Embryonic facial prominence (tissue), 1 donor: ENCODE results near the gene UBE2M.
A peak's percentile ranks its signal among the peaks of the same experiment; 100 is the strongest.
"Not testable (repeated sequence)": the region's sequence is repeated elsewhere in the genome, so short reads cannot be mapped to it uniquely, and the experiment has no call there.

Experiments used
- DNase-seq: peaks from one replicate; pipeline ENCODE4 v3.0.0-alpha.2; 2016; ENCODE audit errors: extremely low spot score

Gene UBE2M

GRCh38 chr19:58558066-58558622 is at the start of gene UBE2M:
Gene UBE2M, minus strand, starts transcription at chr19:58558611. Its CDS starts 230 bp downstream, at chr19:58558381.
- no peak for DNase-seq

GRCh38 chr19:58607213-58607612 is 48.8 kb upstream of the UBE2M start:
- not testable (repeated sequence) for DNase-seq

GRCh38 chr19:58606251-58606896 is 48.0 kb upstream of the UBE2M start:
- not testable (repeated sequence) for DNase-seq

GRCh38 chr19:58586133-58586765 is 27.8 kb upstream of the UBE2M start:
- DNase-seq = no peak

- DNase-seq = no peak
These were observed 27.2 kb upstream of the UBE2M start for GRCh38 chr19:58585442-58586132.

GRCh38 chr19:58584498-58585441 is 26.4 kb upstream of the UBE2M start:
- no peak for DNase-seq

- no peak for DNase-seq
These were observed 24.6 kb upstream of the UBE2M start for GRCh38 chr19:58582985-58583384.

GRCh38 chr19:58581227-58582141 is 23.1 kb upstream of the UBE2M start:
- DNase-seq = no peak

GRCh38 chr19:58579473-58580142 is 21.2 kb upstream of the UBE2M start:
- no peak for DNase-seq

GRCh38 chr19:58578012-58578925 is 19.9 kb upstream of the UBE2M start:
- no peak for DNase-seq

GRCh38 chr19:58577581-58577980 is 19.2 kb upstream of the UBE2M start:
- not testable (repeated sequence) for DNase-seq

- peak; percentile 88 for DNase-seq
These were observed 17.0 kb upstream of the UBE2M start for GRCh38 chr19:58575183-58576041.

GRCh38 chr19:58573658-58574164 is 15.3 kb upstream of the UBE2M start:
- no peak for DNase-seq

GRCh38 chr19:58572818-58573657 is 14.6 kb upstream of the UBE2M start, which contains the start of gene MZF1:
Gene MZF1, minus strand, starts transcription at chr19:58573335. Its CDS starts 1,946 bp downstream, at chr19:58571389.
- peak; percentile 100 for DNase-seq

GRCh38 chr19:58572026-58572817 is 13.8 kb upstream of the UBE2M start:
- DNase-seq = no peak

- DNase-seq = no peak
These were observed 13.2 kb upstream of the UBE2M start for GRCh38 chr19:58571575-58571947.
